B cell (primary cell): ENCODE data around the gene TSC22D2. TPM values are rescaled to one million over a fixed set of nuclear protein-coding genes. Genes with fewer than 3 reads are reported as not detected.

Experiments used
- ATAC-seq: fragments of 200-7000 bp; cut with Tn5 transposase; one replicate; pipeline ENCODE4 v1.10.0; 2021; ENCODE audit warnings: low read depth, mild to moderate bottlenecking, moderate number of reproducible peaks, moderate library complexity
- CTCF ChIA-PET: fragments of 350-600 bp; sonication (Branson Sonifier 250); formaldehyde crosslinking; loops from one replicate; lab custom pipeline; 2021; ENCODE audit warnings: antibody characterized with exemption, inconsistent platforms; lab: Charles Lee
- POLR2A ChIA-PET: fragments of 350-600 bp; sonication (Branson Sonifier 250); formaldehyde crosslinking; loops from one replicate; lab custom pipeline; 2021; ENCODE audit warnings: antibody characterized with exemption; lab: Charles Lee
- DNase-seq: peaks from one replicate; pipeline ENCODE4 v3.0.0; 2013
- H2AFZ ChIP-seq: 2 replicates; pipeline ENCODE4 v1.6.1; 2012; ENCODE audit warnings: mild to moderate bottlenecking, low read depth, low read length; ENCODE audit not compliant: insufficient read depth, poor library complexity, severe bottlenecking
- H3K27ac ChIP-seq, 2 donors: 1 replicate in 1 of 2; 2 replicates in 1 of 2; pipeline ENCODE4 v1.5.1; 2012 to 2013; ENCODE audit warnings: low read length in 2 of 2, mild to moderate bottlenecking in 2 of 2, moderate library complexity in 1 of 2
- H3K27me3 ChIP-seq, 4 experiments: fragments of 200-600 bp in 1 of 4; sonication (generic) in 1 of 4; replicated peaks in 1 of 4; 1 replicate in 2 of 4; 2 replicates in 2 of 4; pipeline versions ENCODE4 v1.6.1 to v1.7.0; 2013 to 2016; ENCODE audit warnings: low read length in 3 of 4, mild to moderate bottlenecking in 2 of 4, mixed read lengths in 1 of 4, moderate library complexity in 1 of 4; ENCODE audit not compliant: insufficient read depth in 4 of 4, control insufficient read depth in 3 of 4; ENCODE audit errors: control extremely low read depth in 1 of 4
- H3K36me3 ChIP-seq, 2 experiments: replicated peaks in 1 of 2; 1 replicate in 1 of 2; 2 replicates in 1 of 2; pipeline versions ENCODE4 v1.6.1 to v1.7.1; 2013; ENCODE audit warnings: low read length in 1 of 2; ENCODE audit not compliant: insufficient read depth in 2 of 2, control insufficient read depth in 1 of 2; ENCODE audit errors: control extremely low read depth in 1 of 2, extremely low read depth in 1 of 2
- H3K4me1 ChIP-seq, 2 donors: fragments of 200-600 bp in 1 of 2; sonication (generic) in 1 of 2; 1 replicate in 1 of 2; 2 replicates in 1 of 2; pipeline versions ENCODE4 v1.5.1 to v1.6.1; 2013 to 2017; ENCODE audit warnings: low read length in 2 of 2; ENCODE audit not compliant: control insufficient read depth in 2 of 2, insufficient read depth in 2 of 2
- H3K4me2 ChIP-seq: replicated peaks from 2 replicates; pipeline ENCODE3; 2012; ENCODE audit warnings: mild to moderate bottlenecking, low read depth, low read length; ENCODE audit not compliant: poor library complexity, severe bottlenecking
- H3K4me3 ChIP-seq, 5 experiments: fragments of 200-600 bp in 1 of 5; sonication (generic) in 1 of 5; 1 replicate in 3 of 5; 2 replicates in 2 of 5; pipeline versions ENCODE4 v1.5.1 to v1.7.0; 2011 to 2016; ENCODE audit warnings: low read length in 4 of 5, mild to moderate bottlenecking in 4 of 5, low read depth in 2 of 5, control low read depth in 1 of 5, moderate library complexity in 1 of 5; ENCODE audit not compliant: insufficient read depth in 1 of 5; ENCODE audit errors: control extremely low read depth in 1 of 5, extremely low read depth in 1 of 5
- H3K79me2 ChIP-seq: fragments of 200-600 bp; sonication (generic); one replicate; pipeline ENCODE4 v1.6.0; 2016; ENCODE audit warnings: low read length; ENCODE audit not compliant: control insufficient read depth, insufficient read depth
- H3K9ac ChIP-seq: fragments of 200-600 bp; sonication (generic); 2 replicates; pipeline ENCODE4 v1.6.1; 2017; ENCODE audit warnings: mild to moderate bottlenecking, low read length, moderate library complexity
- H3K9me3 ChIP-seq, 3 donors: one replicate each; pipeline versions ENCODE4 v1.6.1 to v1.7.1; 2013; ENCODE audit warnings: low read length in 2 of 3; ENCODE audit not compliant: control insufficient read depth in 2 of 3, insufficient read depth in 1 of 3; ENCODE audit errors: control extremely low read depth in 1 of 3
- H4K20me1 ChIP-seq: 2 replicates; pipeline ENCODE4 v1.6.0; 2012; ENCODE audit warnings: mild to moderate bottlenecking, low read length; ENCODE audit not compliant: insufficient read depth, control insufficient read depth, poor library complexity, severe bottlenecking
- H3K27ac Mint-ChIP-seq: one replicate; pipeline ENCODE4 v1.8.0; 2021; ENCODE audit warnings: mixed read lengths
- H3K27me3 Mint-ChIP-seq: one replicate; pipeline ENCODE4 v1.8.0; 2021; ENCODE audit warnings: mixed read lengths
- H3K4me1 Mint-ChIP-seq: one replicate; pipeline ENCODE4 v1.8.0; 2021; ENCODE audit warnings: mixed read lengths
- H3K4me3 Mint-ChIP-seq: one replicate; pipeline ENCODE4 v1.8.0; 2021; ENCODE audit warnings: mixed read lengths
- H3K9me3 Mint-ChIP-seq: one replicate; pipeline ENCODE4 v1.8.0; 2022; ENCODE audit warnings: mixed read lengths; ENCODE audit not compliant: insufficient read depth
- CTCF ChIP-seq: fragments of 200-600 bp; IDR thresholded peaks from one replicate; pipeline ENCODE4 v1.8.0; 2022; ENCODE audit warnings: antibody characterized with exemption, mild to moderate bottlenecking
- EZH2 ChIP-seq: IDR thresholded peaks from 2 replicates; pipeline ENCODE4 v1.6.1; 2012; ENCODE audit warnings: borderline replicate concordance, low read depth, mild to moderate bottlenecking, moderate library complexity, low read length; ENCODE audit not compliant: insufficient read depth, poor library complexity, severe bottlenecking
- WGBS: methylation state at CpG from one replicate; pipeline ENCODE4 v1.1.5; 2013; ENCODE audit warnings: missing lambda C conversion rate; ENCODE audit not compliant: insufficient coverage; 5-methylcytosine and 5-hydroxymethylcytosine counted together
- intact Hi-C: fragments of 100-400 bp; cut with micrococcal nuclease; formaldehyde crosslinking; loops from one replicate; pipeline ENCODE4 v1.10.0; 2022
- polyA plus RNA-seq: library from polyadenylated mRNA; depleted of rRNA; stranded (reverse); fragments of >200 nt; gene quantifications from 2 replicates; pipeline ENCODE4 v1.2.3, GENCODE V29; 2012
- total RNA-seq, 2 donors: library from RNA; stranded (reverse); fragments of 120-200 nt in 1 of 2; gene quantifications; 1 replicate in 1 of 2; 2 replicates in 1 of 2; pipeline versions ENCODE4 v1.2.3 to v1.2.4, GENCODE V29; 2013 to 2022

Gene TSC22D2
- total and polyA plus RNA-seq, 2 donors (not counting 1 experiment from before 2014, with no cell fraction given), result 17.2 to 45.9 TPM

- intact Hi-C loops, result loop anchor here (5.0 kb wide), 1 partner anchor 32 kb away; the partner anchor contains the start of gene TSC22D2
- no peak for ATAC-seq
- H3K9ac ChIP-seq, result no peak overlapping the region
- no peaks in the 10 kb centered on the region for H4K20me1 ChIP-seq
- H3K9me3 ChIP-seq, result peaks cover 0 to 1% (median 0%) of the 10 kb centered on the region in 3 donors
- ChIA-PET CTCF (no interaction called here), POLR2A (no interaction called here)
- H3K79me2 ChIP-seq, result no peaks in the 10 kb centered on the region
- TF ChIP-seq CTCF, result no peak
- no peak for TF ChIP-seq EZH2
- H3K4me2 ChIP-seq, result no peak overlapping the region
- no peaks in the 10 kb centered on the region for H3K36me3 ChIP-seq
- H3K27ac ChIP-seq, result no peak overlapping the region
- H3K9me3 Mint-ChIP-seq, result no peaks in the 10 kb centered on the region
- no peak overlapping the region for H3K27ac Mint-ChIP-seq
- no peak overlapping the region for H3K4me3 ChIP-seq
- H3K4me1 Mint-ChIP-seq, result peaks cover 16% of the 10 kb centered on the region
- H3K27me3 ChIP-seq, result no peaks in the 10 kb centered on the region
- no peaks in the 10 kb centered on the region for H3K27me3 Mint-ChIP-seq
- DNase-seq, result no peak
- H3K4me1 ChIP-seq, result peaks cover 3 to 4% of the 10 kb centered on the region in 2 donors
- no peak overlapping the region for H2AFZ ChIP-seq
- no peak overlapping the region for H3K4me3 Mint-ChIP-seq
Measured at GRCh38 chr3:150374975-150375374, 33.1 kb upstream of the TSC22D2 start.

GRCh38 chr3:150376001-150376848 lies 31.9 kb upstream of the TSC22D2 start:
- no peak overlapping the region for H3K4me3 Mint-ChIP-seq
- H3K4me1 Mint-ChIP-seq, result peaks cover 16% of the 10 kb centered on the region
- no peaks in the 10 kb centered on the region for H3K27me3 ChIP-seq
- no peaks in the 10 kb centered on the region for H4K20me1 ChIP-seq
- ChIA-PET CTCF (no interaction called here), POLR2A (no interaction called here)
- H3K9ac ChIP-seq, result no peak overlapping the region
- no peak overlapping the region for H2AFZ ChIP-seq
- ATAC-seq, result no peak
- DNase-seq, result no peak
- no peaks in the 10 kb centered on the region for H3K9me3 Mint-ChIP-seq
- no peaks in the 10 kb centered on the region for H3K27me3 Mint-ChIP-seq
- intact Hi-C loops, result no loop called here
- H3K9me3 ChIP-seq, result peaks cover 0 to 1% (median 0%) of the 10 kb centered on the region in 3 donors
- no peak overlapping the region for H3K4me3 ChIP-seq
- WGBS, result 43% methylated on average over 2 of the region's 3 CpGs
- no peak overlapping the region for H3K27ac ChIP-seq
- no peak overlapping the region for H3K27ac Mint-ChIP-seq
- no peak overlapping the region for H3K4me2 ChIP-seq
- no peak for TF ChIP-seq CTCF
- TF ChIP-seq EZH2, result no peak
- H3K79me2 ChIP-seq, result no peaks in the 10 kb centered on the region
- H3K4me1 ChIP-seq, result peaks cover 3 to 4% of the 10 kb centered on the region in 2 donors
- H3K36me3 ChIP-seq, result no peaks in the 10 kb centered on the region
